WI38 (cell line): ENCODE results near the gene NPY5R.

Source experiments
- H3K4me3 ChIP-seq: 2 replicates; pipeline ENCODE4 v1.5.1; 2011; ENCODE audit warnings: low read depth, mild to moderate bottlenecking, control low read depth, low read length
- CTCF ChIP-seq: IDR thresholded peaks from 2 replicates; pipeline ENCODE4 v1.5.1; 2012; ENCODE audit warnings: low read depth, mild to moderate bottlenecking, control low read depth, low read length

The NPY5R gene

GRCh38 chr4:163384926-163385325 is 41.2 kb downstream of the NPY5R start:
- no peak for TF ChIP-seq CTCF

GRCh38 chr4:163385466-163385865 is 41.8 kb downstream of the NPY5R start:
- no peak overlapping the region for H3K4me3 ChIP-seq
- TF ChIP-seq CTCF = no peak

More at GRCh38 chr4:163384926-163385325, 41.2 kb downstream of the NPY5R start:
- no peak overlapping the region for H3K4me3 ChIP-seq

GRCh38 chr4:163391756-163392155 is 48.1 kb downstream of the NPY5R start:
- no peak for TF ChIP-seq CTCF
- H3K4me3 ChIP-seq = no peak overlapping the region

- TF ChIP-seq CTCF = no peak
- H3K4me3 ChIP-seq = no peak overlapping the region
These were observed 48.6 kb downstream of the NPY5R start for GRCh38 chr4:163392328-163392727.

GRCh38 chr4:163393471-163393870 is 49.8 kb downstream of the NPY5R start:
- no peak for TF ChIP-seq CTCF
- H3K4me3 ChIP-seq = no peak overlapping the region

GRCh38 chr4:163395055-163395454 is 51.4 kb downstream of the NPY5R start:
- no peak for TF ChIP-seq CTCF
- H3K4me3 ChIP-seq = no peak overlapping the region

GRCh38 chr4:163395758-163396157 is 52.1 kb downstream of the NPY5R start:
- peak overlapping the region; percentile 49 for H3K4me3 ChIP-seq
- no peak for TF ChIP-seq CTCF
